Erythroblast (primary cell): Measurements from ENCODE around the gene TMEM61.

ENCODE experiments used
- DNase-seq, 2 experiments: peaks; one replicate each; lab custom pipeline; 2025; lab: John Stamatoyannopoulos, UW
- GATA1 ChIP-seq: IDR thresholded peaks from 2 replicates; pipeline ENCODE4 v1.6.1; 2011; ENCODE audit warnings: low read depth, mild to moderate bottlenecking, control low read depth, low read length, moderate library complexity
- POLR2A ChIP-seq: IDR thresholded peaks from 2 replicates; pipeline ENCODE4 v1.6.1; 2011; ENCODE audit warnings: mild to moderate bottlenecking, low read length

The TMEM61 gene

GRCh38 chr1:54984131-54984842 lies 3.9 kb downstream of the TMEM61 start:
- TF ChIP-seq GATA1 (no peak), POLR2A (no peak)

DNA sequence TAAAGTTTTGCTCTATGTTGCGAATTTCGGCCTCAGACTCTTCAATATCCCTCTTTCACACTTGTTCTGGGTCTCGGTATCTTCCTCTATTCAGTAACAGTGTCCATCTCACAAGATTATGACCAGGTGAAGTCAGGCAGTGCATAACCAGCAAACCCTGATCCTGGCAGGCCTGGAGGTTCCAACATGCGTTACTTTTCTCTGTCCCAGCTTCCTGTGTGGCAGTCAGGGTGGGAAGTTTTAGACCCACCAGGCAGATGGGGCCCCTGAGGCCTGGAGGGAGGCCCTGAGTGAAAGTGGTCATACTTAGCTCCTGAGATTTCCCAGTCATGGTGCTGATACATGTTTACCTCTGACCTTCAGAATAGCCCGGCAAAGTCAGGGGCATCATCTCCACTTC lies 5.1 kb downstream of the TMEM61 start:
- TF ChIP-seq GATA1, result no peak
- no peak for TF ChIP-seq POLR2A

More at GRCh38 chr1:54984131-54984842, 3.9 kb downstream of the TMEM61 start:
- DNase-seq, result no peak

DNA sequence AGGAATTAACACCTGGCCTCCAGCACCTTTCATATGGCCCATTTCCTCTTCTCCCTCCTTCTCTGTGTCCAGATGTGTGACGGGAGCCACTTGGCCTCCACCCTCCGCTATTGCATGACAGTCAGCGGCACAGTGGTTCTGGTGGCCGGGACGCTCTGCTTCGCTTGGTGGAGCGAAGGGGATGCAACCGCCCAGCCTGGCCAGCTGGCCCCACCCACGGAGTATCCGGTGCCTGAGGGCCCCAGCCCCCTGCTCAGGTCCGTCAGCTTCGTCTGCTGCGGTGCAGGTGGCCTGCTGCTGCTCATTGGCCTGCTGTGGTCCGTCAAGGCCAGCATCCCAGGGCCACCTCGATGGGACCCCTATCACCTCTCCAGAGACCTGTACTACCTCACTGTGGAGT lies 5.6 kb downstream of the TMEM61 start:
- DNase-seq, result no peak
- TF ChIP-seq GATA1 (no peak), POLR2A (no peak)

More for the DNA sequence above, 5.1 kb downstream of the TMEM61 start:
- DNase-seq, result no peak

GRCh38 chr1:54986533-54986932 lies 6.1 kb downstream of the TMEM61 start:
- TF ChIP-seq GATA1, result no peak
- no peak for TF ChIP-seq POLR2A
- DNase-seq, result no peak

DNA sequence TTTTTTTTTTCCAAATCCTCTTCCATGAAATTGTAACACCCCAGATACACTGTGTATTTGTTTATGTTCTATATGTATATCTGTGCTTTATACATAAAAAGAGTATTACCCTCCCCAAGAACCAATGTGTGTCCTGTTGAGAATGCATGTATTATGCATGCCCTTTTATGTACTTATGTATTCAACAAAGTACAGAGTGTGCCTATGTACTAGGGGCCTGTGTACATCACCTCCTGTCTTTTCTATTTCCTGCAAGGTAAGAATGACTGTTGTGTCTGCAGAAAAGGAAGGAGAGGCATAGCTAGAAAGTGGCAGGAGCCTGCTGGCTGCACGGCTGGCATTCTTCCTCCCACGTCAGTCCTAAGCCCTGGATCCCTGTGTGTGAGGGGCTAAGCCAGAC lies 7.0 kb downstream of the TMEM61 start:
- no peak for DNase-seq

GRCh38 chr1:54987919-54988705 lies 7.7 kb downstream of the TMEM61 start:
- no peak for DNase-seq
- TF ChIP-seq GATA1, result no peak
- no peak for TF ChIP-seq POLR2A

More for the DNA sequence above, 7.0 kb downstream of the TMEM61 start:
- TF ChIP-seq GATA1 (no peak), POLR2A (no peak)

GRCh38 chr1:54988975-54989374 lies 8.5 kb downstream of the TMEM61 start:
- DNase-seq, result no peak
- TF ChIP-seq POLR2A, result no peak
- no peak for TF ChIP-seq GATA1

DNA sequence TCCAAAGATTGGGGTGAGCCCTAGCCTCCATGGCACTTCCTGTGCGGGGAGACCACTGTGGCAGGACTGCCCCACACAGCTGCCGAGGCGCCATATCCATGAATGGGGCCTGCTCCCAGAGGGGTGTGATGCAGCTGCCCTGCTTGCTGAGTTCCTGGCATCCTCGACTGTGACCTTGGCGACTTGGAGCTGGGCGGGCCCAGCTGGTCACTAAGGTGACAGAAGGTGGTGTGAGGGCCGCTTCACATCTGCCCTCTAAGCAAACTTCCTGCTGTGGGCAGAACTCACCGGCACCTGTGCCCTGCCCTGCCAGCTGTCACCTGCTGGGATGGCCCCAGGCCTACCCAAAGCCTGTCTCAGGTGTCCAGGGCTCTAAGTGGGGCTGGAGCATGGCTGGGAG lies 9.0 kb downstream of the TMEM61 start:
- TF ChIP-seq GATA1 (no peak), POLR2A (no peak)
- DNase-seq, result no peak

DNA sequence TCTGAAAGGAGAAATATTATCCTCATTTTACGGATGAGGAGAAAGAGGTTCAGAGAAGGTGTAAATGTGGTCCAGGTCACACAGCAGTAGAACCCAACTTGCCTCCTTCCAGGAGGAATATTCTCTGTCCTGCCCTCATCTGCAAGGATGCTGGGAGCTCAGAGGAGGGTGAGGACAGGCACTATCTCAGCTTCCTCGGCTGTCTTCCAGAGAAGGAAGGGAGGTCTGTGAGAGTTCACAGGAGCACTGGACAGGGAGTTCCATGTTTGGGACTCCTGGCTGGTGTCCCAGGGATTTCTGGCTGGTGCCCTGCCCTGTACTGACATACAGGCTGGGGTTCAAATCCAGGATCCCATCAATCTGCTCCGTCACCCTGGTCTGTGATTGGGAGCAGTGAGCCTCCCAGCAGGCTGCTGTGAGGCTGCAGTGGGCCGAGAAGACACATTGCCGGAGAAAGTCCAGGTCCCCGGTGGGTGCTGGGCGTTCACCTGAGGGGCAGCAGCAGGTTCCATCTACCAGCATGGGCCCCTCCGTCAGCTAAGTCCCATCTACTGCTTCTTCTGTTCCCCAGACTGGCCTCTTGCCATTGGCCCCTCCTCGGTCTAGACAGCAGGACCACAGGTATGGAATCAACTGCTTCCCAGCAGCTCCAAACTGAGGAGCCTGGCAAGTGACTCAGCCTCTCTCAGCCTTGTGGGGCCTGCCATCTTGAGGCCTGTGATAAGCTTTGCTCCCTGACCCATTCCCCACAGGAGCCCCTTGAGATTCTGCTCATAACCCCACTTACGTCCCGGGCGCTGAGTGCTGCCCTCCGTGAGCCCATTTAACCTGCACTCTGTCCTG lies 9.8 kb downstream of the TMEM61 start:
- DNase-seq, result no peak
- TF ChIP-seq POLR2A (no peak), GATA1 (no peak)

DNA sequence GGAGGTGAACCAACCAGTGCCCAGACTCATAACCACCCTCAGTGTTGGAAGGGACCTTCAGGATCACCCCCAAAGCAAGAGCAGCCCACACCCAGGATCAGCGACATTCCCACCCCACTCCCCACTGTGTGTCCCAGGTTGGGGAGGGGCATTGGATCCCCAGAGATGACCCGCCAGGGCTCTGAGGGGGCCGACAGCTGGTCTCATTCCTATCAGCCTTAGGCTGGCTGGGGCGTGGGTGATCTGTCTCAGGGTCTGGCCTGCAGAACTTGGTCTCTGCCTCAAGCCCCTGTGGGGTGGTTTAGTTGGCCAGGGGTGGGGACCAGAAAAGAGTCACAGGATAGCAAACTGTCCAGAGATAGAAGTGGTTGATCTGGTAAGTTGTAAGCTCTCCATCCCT lies 10.5 kb downstream of the TMEM61 start:
- DNase-seq, result no peak
- no peak for TF ChIP-seq GATA1
- TF ChIP-seq POLR2A, result no peak

DNA sequence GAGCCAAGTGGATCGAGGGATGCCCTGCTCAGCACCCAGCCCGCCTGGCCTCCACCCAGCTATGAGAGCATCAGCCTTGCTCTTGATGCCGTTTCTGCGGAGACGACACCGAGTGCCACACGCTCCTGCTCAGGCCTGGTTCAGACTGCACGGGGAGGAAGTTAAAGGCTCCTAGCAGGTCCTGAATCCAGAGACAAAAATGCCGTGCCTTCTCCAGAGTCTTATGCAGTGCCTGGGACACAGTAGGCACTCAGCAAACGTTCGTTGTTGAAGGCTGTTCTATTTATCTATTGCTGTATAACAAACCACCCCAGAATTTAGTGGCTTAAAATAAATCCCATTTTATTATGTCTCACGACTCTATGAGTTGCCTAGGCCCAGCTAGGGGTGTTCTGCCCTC lies 11.5 kb downstream of the TMEM61 start:
- TF ChIP-seq GATA1 (no peak), POLR2A (no peak)
- DNase-seq, result no peak

DNA sequence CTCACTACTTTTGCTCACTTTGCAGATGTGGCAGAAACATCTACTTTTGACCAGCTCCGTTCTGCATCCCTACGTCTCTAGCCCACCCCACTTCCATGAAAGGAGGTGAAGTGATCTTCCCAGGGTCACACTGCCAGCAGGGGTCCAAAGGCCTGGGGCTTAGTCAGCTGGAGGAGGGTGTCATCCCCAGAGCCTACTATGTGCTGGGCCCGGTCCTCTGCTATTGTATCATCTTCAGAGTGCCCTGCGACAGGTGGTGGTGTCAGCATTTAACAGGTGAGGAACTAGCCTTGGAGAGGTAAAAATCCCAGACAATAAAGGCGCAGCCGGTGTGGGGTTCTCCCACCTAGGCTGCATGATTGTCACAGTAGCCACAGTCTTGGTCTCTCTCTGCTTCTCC lies 12.7 kb downstream of the TMEM61 start:
- TF ChIP-seq GATA1, result no peak
- no peak for TF ChIP-seq POLR2A
- DNase-seq, result no peak

DNA sequence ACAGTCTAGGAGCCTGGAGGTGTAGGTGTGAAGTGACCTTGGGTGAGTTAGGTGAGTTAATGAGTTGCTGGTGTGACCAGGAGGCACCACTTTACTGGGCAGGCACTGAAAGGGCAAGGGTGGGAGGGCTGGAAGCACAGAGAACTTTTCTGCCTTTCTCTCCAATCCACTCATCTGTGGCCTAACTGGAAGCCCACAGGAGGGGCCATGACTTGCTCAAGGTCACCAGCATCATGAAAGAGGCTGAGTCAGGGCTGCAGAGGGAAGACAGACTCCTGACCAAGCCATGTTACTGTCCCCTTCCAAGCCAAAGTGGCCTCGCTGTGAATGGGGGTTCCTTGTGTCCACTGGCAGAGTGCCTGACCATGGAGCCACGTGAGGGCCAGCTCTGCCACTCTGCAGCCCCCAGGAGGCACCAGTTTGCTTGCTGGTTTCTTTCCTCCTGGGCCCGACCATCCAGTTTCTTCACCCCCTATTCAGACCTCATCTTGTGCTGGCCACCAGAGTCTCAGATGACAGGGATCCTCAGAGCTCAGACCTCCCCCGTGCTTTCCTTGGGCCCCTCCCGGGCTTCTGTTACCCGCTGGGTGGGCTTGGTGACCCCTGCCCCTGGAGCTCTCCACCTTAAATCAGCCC lies 14.0 kb downstream of the TMEM61 start:
- no peak for DNase-seq
- TF ChIP-seq POLR2A (no peak), GATA1 (no peak)
